Subcutaneous abdominal adipose tissue (tissue), 5 donors: Measurements from ENCODE around the gene ARHGEF3.

Experiments used
- H3K27ac ChIP-seq: one replicate; pipeline ENCODE4 v1.7.0; 2013; ENCODE audit warnings: low read depth, mild to moderate bottlenecking, inconsistent platforms, low read length, moderate library complexity
- H3K27me3 ChIP-seq, 5 donors: one replicate each; pipeline ENCODE4 v1.7.0; 2013; ENCODE audit warnings: low read length in 5 of 5, inconsistent platforms in 1 of 5; ENCODE audit not compliant: control insufficient read depth in 5 of 5, insufficient read depth in 4 of 5
- H3K36me3 ChIP-seq, 5 donors: one replicate each; pipeline ENCODE4 v1.7.0; 2013; ENCODE audit warnings: low read length in 5 of 5; ENCODE audit not compliant: control insufficient read depth in 5 of 5, insufficient read depth in 5 of 5
- H3K4me1 ChIP-seq, 5 donors: one replicate each; pipeline ENCODE4 v1.7.0; 2013; ENCODE audit warnings: low read length in 5 of 5, mild to moderate bottlenecking in 3 of 5, moderate library complexity in 1 of 5; ENCODE audit not compliant: control insufficient read depth in 5 of 5, insufficient read depth in 5 of 5
- H3K4me3 ChIP-seq, 5 donors: one replicate each; pipeline ENCODE4 v1.7.0; 2013; ENCODE audit warnings: low read length in 5 of 5, low read depth in 1 of 5
- H3K9ac ChIP-seq, 5 donors: one replicate each; pipeline ENCODE4 v1.7.0; 2013; ENCODE audit warnings: low read length in 5 of 5, mild to moderate bottlenecking in 4 of 5, moderate library complexity in 3 of 5
- H3K9me3 ChIP-seq, 5 donors: one replicate each; pipeline ENCODE4 v1.7.0; 2013; ENCODE audit warnings: low read length in 5 of 5; ENCODE audit not compliant: control insufficient read depth in 5 of 5
- donor health status: healthy.
- donor health status: healthy.
- donor health status: healthy.
- donor health status: healthy.
- donor health status: healthy.

The ARHGEF3 gene

GRCh38 chr3:56835650-56836227 lies 34.0 kb upstream of the ARHGEF3 start:
- Histone ChIP-seq H3K4me1 (peaks cover 0 to 10% (median 0%) of the 10 kb centered on the region in 5 donors), H3K36me3 (no peaks in the 10 kb centered on the region), H3K9ac (no peak overlapping the region), H3K9me3 (no peaks in the 10 kb centered on the region), H3K27me3 (peaks cover 0 to 3% (median 0%) of the 10 kb centered on the region in 5 donors), H3K27ac (no peak overlapping the region), H3K4me3 (no peak overlapping the region)

DNA sequence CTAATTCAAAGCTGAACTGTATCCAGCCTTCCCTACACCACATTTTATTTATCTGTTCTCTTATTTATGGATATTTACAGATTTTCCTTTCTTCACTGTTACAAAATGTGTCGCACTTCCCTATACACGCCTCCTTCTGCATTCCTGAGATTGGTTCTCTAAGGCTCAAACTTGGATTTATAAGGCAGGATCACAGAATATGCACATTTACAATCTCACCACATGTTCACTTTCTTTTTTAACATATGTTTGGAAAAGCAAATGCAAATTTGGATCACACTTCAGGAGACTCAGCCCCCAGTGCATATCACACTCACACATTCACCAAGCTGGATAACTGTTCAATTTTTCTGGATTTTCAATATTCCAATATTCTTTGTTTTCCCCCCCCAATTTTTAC lies 31.8 kb upstream of the ARHGEF3 start:
- H3K9ac ChIP-seq, result no peak overlapping the region
- no peaks in the 10 kb centered on the region for H3K36me3 ChIP-seq
- H3K27me3 ChIP-seq, result no peaks in the 10 kb centered on the region
- peaks cover 0 to 10% (median 0%) of the 10 kb centered on the region in 5 donors for H3K4me1 ChIP-seq
- no peaks in the 10 kb centered on the region for H3K9me3 ChIP-seq
- no peak overlapping the region for H3K4me3 ChIP-seq
- H3K27ac ChIP-seq, result no peak overlapping the region

GRCh38 chr3:56833022-56833421 lies 31.3 kb upstream of the ARHGEF3 start:
- H3K9ac ChIP-seq, result no peak overlapping the region
- no peak overlapping the region for H3K27ac ChIP-seq
- no peaks in the 10 kb centered on the region for H3K36me3 ChIP-seq
- peaks cover 0 to 10% (median 0%) of the 10 kb centered on the region in 5 donors for H3K4me1 ChIP-seq
- H3K4me3 ChIP-seq, result no peak overlapping the region
- H3K27me3 ChIP-seq, result no peaks in the 10 kb centered on the region
- H3K9me3 ChIP-seq, result no peaks in the 10 kb centered on the region

GRCh38 chr3:56831572-56831971 lies 29.8 kb upstream of the ARHGEF3 start:
- no peaks in the 10 kb centered on the region for H3K27me3 ChIP-seq
- H3K9me3 ChIP-seq, result no peaks in the 10 kb centered on the region
- no peaks in the 10 kb centered on the region for H3K36me3 ChIP-seq
- H3K9ac ChIP-seq, result no peak overlapping the region
- peaks cover 0 to 9% (median 0%) of the 10 kb centered on the region in 5 donors for H3K4me1 ChIP-seq
- H3K27ac ChIP-seq, result no peak overlapping the region
- H3K4me3 ChIP-seq, result no peak overlapping the region

DNA sequence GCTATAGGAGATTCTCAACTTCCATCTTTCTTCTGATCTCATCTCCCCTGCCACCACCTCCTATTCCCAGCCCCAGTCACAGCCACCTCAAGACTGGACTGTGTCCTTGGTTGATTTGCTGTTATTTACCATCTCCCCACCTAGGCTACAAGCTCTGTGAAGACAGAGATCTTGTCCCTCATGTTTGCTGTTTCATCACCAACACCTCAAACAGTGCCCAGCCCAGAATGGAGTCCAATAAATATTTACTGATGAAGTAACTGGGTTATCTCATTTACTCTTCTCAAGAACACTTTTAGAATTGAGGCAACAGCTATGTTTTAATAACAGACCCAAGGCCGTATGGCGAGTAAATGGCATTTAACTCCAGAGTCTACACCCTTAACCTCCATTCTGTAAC lies 29.1 kb upstream of the ARHGEF3 start:
- no peaks in the 10 kb centered on the region for H3K36me3 ChIP-seq
- peaks cover 0 to under 1% (median 0%) of the 10 kb centered on the region in 5 donors for H3K27me3 ChIP-seq
- H3K9me3 ChIP-seq, result no peaks in the 10 kb centered on the region
- H3K9ac ChIP-seq, result no peak overlapping the region
- no peak overlapping the region for H3K27ac ChIP-seq
- H3K4me3 ChIP-seq, result no peak overlapping the region
- H3K4me1 ChIP-seq, result peaks cover 0 to 2% (median 0%) of the 10 kb centered on the region in 5 donors

DNA sequence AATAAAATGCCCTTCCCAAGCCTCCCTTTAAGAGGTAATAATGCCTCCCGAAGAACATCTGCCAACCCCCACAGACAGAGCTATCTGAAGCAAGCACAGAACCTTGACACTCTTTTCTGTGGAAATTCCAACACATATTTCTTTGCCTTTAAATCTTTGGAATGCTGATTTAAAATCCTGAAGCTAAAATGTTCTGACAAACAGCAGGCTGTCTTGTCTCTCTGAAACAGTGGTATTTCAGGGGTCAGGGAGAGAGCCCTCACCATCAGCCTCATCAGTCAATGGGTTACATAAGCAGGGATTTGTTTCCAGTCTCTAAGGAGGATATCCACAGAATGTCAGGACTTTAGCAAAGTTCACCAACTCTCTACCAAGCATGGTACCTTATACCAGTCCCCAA lies 27.8 kb upstream of the ARHGEF3 start:
- H3K27me3 ChIP-seq, result peaks cover 0 to 8% (median 0%) of the 10 kb centered on the region in 5 donors
- H3K9ac ChIP-seq, result no peak overlapping the region
- H3K4me3 ChIP-seq, result no peak overlapping the region
- H3K9me3 ChIP-seq, result no peaks in the 10 kb centered on the region
- H3K4me1 ChIP-seq, result peaks cover 0 to 3% (median 0%) of the 10 kb centered on the region in 5 donors
- no peak overlapping the region for H3K27ac ChIP-seq
- no peaks in the 10 kb centered on the region for H3K36me3 ChIP-seq

DNA sequence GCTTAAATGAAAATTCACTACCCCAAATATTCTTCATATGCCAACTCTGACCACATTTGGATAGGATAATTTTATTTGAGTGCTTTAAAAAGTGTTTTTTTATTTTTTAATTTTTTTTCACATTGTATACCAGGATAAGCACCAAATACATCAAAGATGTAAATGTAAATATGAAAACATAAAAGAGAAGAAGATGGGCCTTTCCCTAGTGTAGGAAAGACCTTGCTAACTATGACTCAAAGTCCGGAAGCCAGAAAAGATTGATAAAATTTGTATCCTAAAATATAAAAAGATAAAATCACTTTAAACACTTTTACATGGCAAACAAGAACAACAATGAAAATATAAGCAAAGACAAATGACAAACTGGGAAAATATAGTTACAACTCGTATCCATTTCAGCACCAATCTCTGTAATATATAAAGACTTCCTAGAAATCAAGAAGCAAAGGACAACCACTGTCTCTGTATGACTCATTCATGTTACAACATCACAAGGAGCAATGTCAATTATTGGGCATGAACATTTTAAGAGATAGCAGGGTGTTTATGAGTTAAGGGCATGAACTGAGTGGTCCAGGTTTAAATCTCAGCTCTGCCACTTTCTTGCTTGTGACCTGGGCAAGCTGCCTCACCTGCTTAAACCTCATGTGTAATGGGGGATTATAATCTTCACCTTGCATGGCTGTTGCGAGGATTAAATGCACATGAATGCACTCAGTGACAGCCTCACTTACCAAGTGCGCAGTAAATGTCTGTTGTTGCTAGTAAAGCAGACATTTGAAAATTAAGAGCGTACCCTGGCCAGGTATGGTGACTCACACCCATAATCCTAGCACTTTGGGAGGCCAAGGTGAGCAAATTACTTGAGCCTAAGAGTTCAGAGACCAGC lies 25.3 kb upstream of the ARHGEF3 start:
- Histone ChIP-seq H3K27me3 (peaks cover 0 to 8% (median 0%) of the 10 kb centered on the region in 5 donors), H3K4me3 (no peak overlapping the region), H3K27ac (no peak overlapping the region), H3K36me3 (no peaks in the 10 kb centered on the region), H3K4me1 (peaks cover 0 to 10% (median 0%) of the 10 kb centered on the region in 5 donors), H3K9me3 (no peaks in the 10 kb centered on the region), H3K9ac (no peak overlapping the region)

GRCh38 chr3:56825567-56826438 lies 24.1 kb upstream of the ARHGEF3 start:
- Histone ChIP-seq H3K36me3 (no peaks in the 10 kb centered on the region), H3K27ac (no peak overlapping the region), H3K9me3 (no peaks in the 10 kb centered on the region), H3K27me3 (peaks cover 0 to 8% (median 0%) of the 10 kb centered on the region in 5 donors), H3K4me3 (no peak overlapping the region), H3K4me1 (peaks cover 0 to 10% (median 0%) of the 10 kb centered on the region in 5 donors), H3K9ac (no peak overlapping the region)

- Histone ChIP-seq H3K9ac (no peak overlapping the region), H3K27me3 (peaks cover 0 to 8% (median 0%) of the 10 kb centered on the region in 5 donors), H3K36me3 (no peaks in the 10 kb centered on the region), H3K4me3 (no peak overlapping the region), H3K27ac (no peak overlapping the region), H3K4me1 (peaks cover 0 to 10% (median 0%) of the 10 kb centered on the region in 5 donors), H3K9me3 (no peaks in the 10 kb centered on the region)
Observed at GRCh38 chr3:56823984-56824703, 22.4 kb upstream of the ARHGEF3 start.
